Ishikawa (cell line): ENCODE measurements around the gene SSTR1.

Experiments
- CEBPB ChIP-seq: IDR thresholded peaks from 2 replicates; pipeline ENCODE4 v1.6.1; 2012
- CREB1 ChIP-seq: IDR thresholded peaks from 2 replicates; pipeline ENCODE4 v1.6.1; 2012; ENCODE audit warnings: low read depth
- EGR1 ChIP-seq: IDR thresholded peaks from 2 replicates; pipeline ENCODE4 v1.6.1; 2012
- EP300 ChIP-seq: IDR thresholded peaks from 2 replicates; pipeline ENCODE4 v1.6.1; 2012; ENCODE audit warnings: borderline replicate concordance
- FOXM1 ChIP-seq: IDR thresholded peaks from 2 replicates; pipeline ENCODE4 v1.6.1; 2012; ENCODE audit warnings: low read depth, borderline replicate concordance
- NFIC ChIP-seq: IDR thresholded peaks from 2 replicates; pipeline ENCODE4 v1.6.1; 2012
- RAD21 ChIP-seq: IDR thresholded peaks from 2 replicates; pipeline ENCODE4 v1.6.1; 2012; ENCODE audit warnings: low read depth
- TAF1 ChIP-seq: IDR thresholded peaks from 2 replicates; pipeline ENCODE4 v1.6.1; 2012; ENCODE audit warnings: low read depth, mild to moderate bottlenecking
- TCF12 ChIP-seq: IDR thresholded peaks from 2 replicates; pipeline ENCODE4 v1.6.1; 2012; ENCODE audit warnings: low read depth
- TEAD4 ChIP-seq: IDR thresholded peaks from 2 replicates; pipeline ENCODE4 v1.6.1; 2012
- YY1 ChIP-seq: IDR thresholded peaks from 2 replicates; pipeline ENCODE4 v1.6.1; 2012; ENCODE audit warnings: low read depth
- ZBTB7A ChIP-seq: IDR thresholded peaks from 2 replicates; pipeline ENCODE4 v1.6.1; 2012; ENCODE audit warnings: low read depth
- TF ChIP-seq, protein P1 (sequence below): IDR thresholded peaks from 2 replicates; pipeline ENCODE4 v1.6.1; 2012
- TF ChIP-seq, protein P2 (sequence below): IDR thresholded peaks from 2 replicates; pipeline ENCODE4 v1.6.1; 2012; ENCODE audit warnings: low read depth, mild to moderate bottlenecking
- TF ChIP-seq, protein P3 (sequence below): IDR thresholded peaks from 2 replicates; pipeline ENCODE4 v1.6.1; 2012

SSTR1 gene, protein sequence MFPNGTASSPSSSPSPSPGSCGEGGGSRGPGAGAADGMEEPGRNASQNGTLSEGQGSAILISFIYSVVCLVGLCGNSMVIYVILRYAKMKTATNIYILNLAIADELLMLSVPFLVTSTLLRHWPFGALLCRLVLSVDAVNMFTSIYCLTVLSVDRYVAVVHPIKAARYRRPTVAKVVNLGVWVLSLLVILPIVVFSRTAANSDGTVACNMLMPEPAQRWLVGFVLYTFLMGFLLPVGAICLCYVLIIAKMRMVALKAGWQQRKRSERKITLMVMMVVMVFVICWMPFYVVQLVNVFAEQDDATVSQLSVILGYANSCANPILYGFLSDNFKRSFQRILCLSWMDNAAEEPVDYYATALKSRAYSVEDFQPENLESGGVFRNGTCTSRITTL

DNA sequence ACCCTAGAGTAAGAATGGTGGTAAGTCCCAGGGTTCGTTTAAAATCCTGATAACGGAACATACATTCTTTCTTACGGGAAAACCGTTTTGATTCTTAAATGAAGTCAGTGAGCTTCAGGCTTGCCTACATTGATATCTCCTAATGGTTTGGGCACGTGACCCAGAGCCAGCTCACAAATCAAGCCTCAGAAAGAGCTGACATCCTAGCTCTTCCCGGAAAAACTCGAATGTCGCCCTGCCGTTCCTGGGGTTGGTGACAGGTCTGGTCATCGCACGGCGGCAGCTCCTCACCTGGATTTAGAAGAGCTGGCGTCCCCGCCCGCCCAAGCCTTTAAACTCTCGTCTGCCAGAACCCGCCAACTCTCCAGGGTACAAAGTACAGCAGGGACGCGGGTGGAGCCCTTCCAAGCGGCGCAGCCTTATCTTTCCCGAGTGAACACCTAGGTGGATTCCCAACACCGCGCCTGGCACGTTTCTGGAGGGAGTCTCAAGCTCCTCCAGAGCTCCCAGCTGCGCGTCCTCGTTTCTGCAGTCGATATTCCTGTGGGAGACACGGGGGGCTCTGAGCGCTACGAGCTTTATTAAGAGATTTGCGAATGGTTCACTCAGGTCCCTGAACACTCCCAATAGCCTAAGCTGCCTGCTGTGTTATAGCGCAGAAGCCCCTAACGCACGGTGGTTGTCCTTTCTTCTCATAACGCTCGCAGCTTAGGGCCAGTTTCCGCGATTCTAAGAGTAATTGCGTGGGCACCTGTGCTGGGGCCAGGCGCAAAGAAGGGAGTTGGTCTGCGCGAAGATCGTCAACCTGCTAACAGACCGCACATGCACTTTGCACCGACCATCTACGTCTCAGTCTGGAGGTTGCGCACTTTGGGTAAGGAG is at the start of gene SSTR1:
Gene SSTR1, plus strand, starts transcription at position 169 of the 882 bp plus-strand sequence. CDS start 1,486 bp downstream, outside the sequence.
- TF ChIP-seq EGR1 (no peak), TAF1 (no peak), NFIC (no peak), TCF12 (no peak), ZBTB7A (no peak), YY1 (no peak), TEAD4 (no peak), EP300 (no peak), RAD21 (no peak), FOXM1 (no peak), CEBPB (no peak)
- TF ChIP-seq, protein P1, sequence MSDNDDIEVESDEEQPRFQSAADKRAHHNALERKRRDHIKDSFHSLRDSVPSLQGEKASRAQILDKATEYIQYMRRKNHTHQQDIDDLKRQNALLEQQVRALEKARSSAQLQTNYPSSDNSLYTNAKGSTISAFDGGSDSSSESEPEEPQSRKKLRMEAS: no peak
- TF ChIP-seq, protein P2, sequence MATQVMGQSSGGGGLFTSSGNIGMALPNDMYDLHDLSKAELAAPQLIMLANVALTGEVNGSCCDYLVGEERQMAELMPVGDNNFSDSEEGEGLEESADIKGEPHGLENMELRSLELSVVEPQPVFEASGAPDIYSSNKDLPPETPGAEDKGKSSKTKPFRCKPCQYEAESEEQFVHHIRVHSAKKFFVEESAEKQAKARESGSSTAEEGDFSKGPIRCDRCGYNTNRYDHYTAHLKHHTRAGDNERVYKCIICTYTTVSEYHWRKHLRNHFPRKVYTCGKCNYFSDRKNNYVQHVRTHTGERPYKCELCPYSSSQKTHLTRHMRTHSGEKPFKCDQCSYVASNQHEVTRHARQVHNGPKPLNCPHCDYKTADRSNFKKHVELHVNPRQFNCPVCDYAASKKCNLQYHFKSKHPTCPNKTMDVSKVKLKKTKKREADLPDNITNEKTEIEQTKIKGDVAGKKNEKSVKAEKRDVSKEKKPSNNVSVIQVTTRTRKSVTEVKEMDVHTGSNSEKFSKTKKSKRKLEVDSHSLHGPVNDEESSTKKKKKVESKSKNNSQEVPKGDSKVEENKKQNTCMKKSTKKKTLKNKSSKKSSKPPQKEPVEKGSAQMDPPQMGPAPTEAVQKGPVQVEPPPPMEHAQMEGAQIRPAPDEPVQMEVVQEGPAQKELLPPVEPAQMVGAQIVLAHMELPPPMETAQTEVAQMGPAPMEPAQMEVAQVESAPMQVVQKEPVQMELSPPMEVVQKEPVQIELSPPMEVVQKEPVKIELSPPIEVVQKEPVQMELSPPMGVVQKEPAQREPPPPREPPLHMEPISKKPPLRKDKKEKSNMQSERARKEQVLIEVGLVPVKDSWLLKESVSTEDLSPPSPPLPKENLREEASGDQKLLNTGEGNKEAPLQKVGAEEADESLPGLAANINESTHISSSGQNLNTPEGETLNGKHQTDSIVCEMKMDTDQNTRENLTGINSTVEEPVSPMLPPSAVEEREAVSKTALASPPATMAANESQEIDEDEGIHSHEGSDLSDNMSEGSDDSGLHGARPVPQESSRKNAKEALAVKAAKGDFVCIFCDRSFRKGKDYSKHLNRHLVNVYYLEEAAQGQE: no peak
- TF ChIP-seq, protein P3, sequence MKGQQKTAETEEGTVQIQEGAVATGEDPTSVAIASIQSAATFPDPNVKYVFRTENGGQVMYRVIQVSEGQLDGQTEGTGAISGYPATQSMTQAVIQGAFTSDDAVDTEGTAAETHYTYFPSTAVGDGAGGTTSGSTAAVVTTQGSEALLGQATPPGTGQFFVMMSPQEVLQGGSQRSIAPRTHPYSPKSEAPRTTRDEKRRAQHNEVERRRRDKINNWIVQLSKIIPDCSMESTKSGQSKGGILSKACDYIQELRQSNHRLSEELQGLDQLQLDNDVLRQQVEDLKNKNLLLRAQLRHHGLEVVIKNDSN: no peak

GRCh38 chr14:38158468-38158867 is 49.2 kb upstream of the SSTR1 start:
- TF ChIP-seq RAD21 (no peak), EGR1 (no peak), EP300 (no peak), TAF1 (no peak), ZBTB7A (no peak), CEBPB (no peak)
- TF ChIP-seq, protein P2: no peak

GRCh38 chr14:38168416-38168815 is 39.3 kb upstream of the SSTR1 start:
- TF ChIP-seq TEAD4 (no peak), TCF12 (no peak), CEBPB (no peak), YY1 (no peak), CREB1 (no peak), NFIC (no peak), FOXM1 (no peak), EP300 (no peak), EGR1 (no peak), ZBTB7A (no peak), RAD21 (no peak), TAF1 (no peak)
- TF ChIP-seq, protein P1: no peak
- TF ChIP-seq, protein P2: no peak
- TF ChIP-seq, protein P3: no peak
